T-cell (primary cell): ENCODE measurements around the gene PAPSS2. TPM values are rescaled to one million over a fixed set of nuclear protein-coding genes. Genes with fewer than 3 reads are reported as not detected.

Experiments
- ATAC-seq, 4 experiments: fragments of 200-7000 bp in 3 of 4; fragments of 150-1000 bp in 1 of 4; cut with Tn5 transposase; replicated peaks in 1 of 4; 1 replicate in 3 of 4; 2 replicates in 1 of 4; pipeline ENCODE4 v1.10.0; 2021; ENCODE audit warnings: moderate library complexity in 3 of 4, mild to moderate bottlenecking in 2 of 4, moderate number of reproducible peaks in 1 of 4
- CTCF ChIA-PET, 2 donors: fragments of 300-600 bp; sonication (Branson Sonifier 250); formaldehyde crosslinking; loops; one replicate each; lab custom pipeline; 2022; ENCODE audit warnings: antibody characterized with exemption in 2 of 2; lab: Charles Lee
- POLR2A ChIA-PET, 2 donors: fragments of 300-600 bp; sonication (Branson Sonifier 250); formaldehyde crosslinking; loops; one replicate each; lab custom pipeline; 2022; ENCODE audit warnings: antibody characterized with exemption in 2 of 2; lab: Charles Lee
- DNase-seq, 35 experiments: peaks; one replicate each; pipeline versions ENCODE4 v3.0.0 to v3.0.0-alpha.2; 2013 to 2023
- H3K27ac ChIP-seq: one replicate; pipeline ENCODE4 v1.5.1; 2013; ENCODE audit warnings: low read length
- H3K27me3 ChIP-seq, 2 experiments: replicated peaks in 1 of 2; 1 replicate in 1 of 2; 2 replicates in 1 of 2; pipeline versions ENCODE4 v1.6.1 to v1.7.0; 2013; ENCODE audit warnings: low read length in 1 of 2, mixed read lengths in 1 of 2; ENCODE audit not compliant: control insufficient read depth in 2 of 2, insufficient read depth in 2 of 2; ENCODE audit errors: extremely low read depth in 1 of 2
- H3K36me3 ChIP-seq, 2 donors: 1 replicate in 1 of 2; 2 replicates in 1 of 2; pipeline versions ENCODE4 v1.6.1 to v1.7.0; 2013; ENCODE audit warnings: low read length in 1 of 2; ENCODE audit not compliant: control insufficient read depth in 2 of 2, insufficient read depth in 1 of 2; ENCODE audit errors: extremely low read depth in 1 of 2
- H3K4me1 ChIP-seq, 2 experiments: 1 replicate in 1 of 2; 2 replicates in 1 of 2; pipeline versions ENCODE4 v1.6.1 to v1.7.0; 2013; ENCODE audit warnings: low read length in 2 of 2, mixed read lengths in 1 of 2; ENCODE audit not compliant: insufficient read depth in 2 of 2, control insufficient read depth in 1 of 2; ENCODE audit errors: extremely low read depth in 1 of 2
- H3K4me3 ChIP-seq, 2 donors: 1 replicate in 1 of 2; 2 replicates in 1 of 2; pipeline versions ENCODE4 v1.5.1 to v1.7.0; 2013; ENCODE audit warnings: mild to moderate bottlenecking in 2 of 2, low read length in 1 of 2, moderate library complexity in 1 of 2; ENCODE audit not compliant: control insufficient read depth in 1 of 2; ENCODE audit errors: extremely low read depth in 1 of 2
- H3K9me3 ChIP-seq: 2 replicates; pipeline ENCODE4 v1.7.0; 2013
- H3K27ac Mint-ChIP-seq, 2 donors: one replicate each; pipeline ENCODE4 v1.8.0; 2020 to 2021; ENCODE audit warnings: mild to moderate bottlenecking in 2 of 2, mixed read lengths in 2 of 2
- H3K27me3 Mint-ChIP-seq, 2 donors: one replicate each; pipeline ENCODE4 v1.8.0; 2021 to 2022; ENCODE audit warnings: mixed read lengths in 2 of 2
- H3K36me3 Mint-ChIP-seq: one replicate; pipeline ENCODE4 v1.8.0; 2021; ENCODE audit warnings: mixed read lengths
- H3K4me1 Mint-ChIP-seq, 3 donors: one replicate each; pipeline ENCODE4 v1.8.0; 2020 to 2022; ENCODE audit warnings: mixed read lengths in 3 of 3, mild to moderate bottlenecking in 1 of 3
- H3K4me3 Mint-ChIP-seq, 3 donors: one replicate each; pipeline ENCODE4 v1.8.0; 2020 to 2022; ENCODE audit warnings: mild to moderate bottlenecking in 3 of 3, mixed read lengths in 3 of 3, moderate library complexity in 3 of 3
- H3K9me3 Mint-ChIP-seq, 3 donors: one replicate each; pipeline ENCODE4 v1.8.0; 2020 to 2022; ENCODE audit warnings: mixed read lengths in 3 of 3
- WGBS: methylation state at CpG from one replicate; pipeline ENCODE4 v1.1.5; 2013; ENCODE audit warnings: missing lambda C conversion rate; ENCODE audit not compliant: insufficient coverage; 5-methylcytosine and 5-hydroxymethylcytosine counted together
- total RNA-seq, 35 experiments: library from RNA in 6 of 35; stranded (reverse) in 6 of 35; fragments of 120-200 nt in 1 of 35; gene quantifications; one replicate each; pipeline versions ENCODE4 v1.2.1 to v1.2.4 and lab custom pipeline; 2013 to 2026

The PAPSS2 gene
- total RNA-seq, 5 donors from 2014 or later (not counting 1 experiment from before 2014, with no cell fraction given): 0.35 to 1.8 (median 0.61) TPM; not detected in 2

DNA sequence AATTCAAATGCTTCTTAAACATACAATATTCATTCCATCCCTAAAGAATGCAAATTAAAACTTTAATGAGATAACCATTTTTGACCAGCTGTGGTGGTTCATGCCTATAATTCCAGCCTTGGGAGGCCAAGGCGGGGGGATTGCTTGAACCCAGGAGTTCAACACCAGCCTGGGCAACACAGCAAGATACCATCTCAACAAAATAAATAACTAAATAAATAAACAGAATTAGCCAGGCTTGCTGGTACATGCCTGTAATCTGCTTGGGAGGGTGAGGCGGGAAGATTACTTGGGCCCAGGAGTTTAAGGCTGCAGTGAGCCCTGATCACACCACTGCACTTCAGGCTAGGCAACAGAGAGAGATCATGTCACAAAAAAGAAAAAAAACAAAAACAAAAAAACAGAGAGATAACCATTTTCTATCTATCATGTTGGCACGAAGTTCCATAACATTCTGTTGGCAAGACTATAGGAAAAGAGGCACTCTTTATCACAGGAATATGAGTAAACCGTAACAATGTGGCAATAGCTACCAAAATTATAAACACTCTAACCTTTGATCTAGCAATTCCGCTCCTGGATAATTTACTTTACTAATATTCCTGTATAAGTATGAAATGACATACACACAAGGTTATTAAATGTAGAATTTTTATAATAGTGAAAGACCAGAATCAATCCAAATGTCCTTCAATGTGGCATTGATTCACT lies 106.1 kb downstream of the PAPSS2 start:
- Histone ChIP-seq H3K27me3 (no peaks in the 10 kb centered on the region), H3K9me3 (no peaks in the 10 kb centered on the region), H3K4me1 (no peaks in the 10 kb centered on the region), H3K27ac (no peak overlapping the region), H3K4me3 (no peak overlapping the region), H3K36me3 (peaks cover 9 to 48% of the 10 kb centered on the region in 2 donors)
- H3K27ac Mint-ChIP-seq: no peak overlapping the region
- DNase-seq (no peak), ATAC-seq (no peak)
- CTCF ChIA-PET: no interaction called here
- H3K27me3 Mint-ChIP-seq: no peaks in the 10 kb centered on the region
- H3K4me3 Mint-ChIP-seq: no peak overlapping the region
- peaks cover 52% of the 10 kb centered on the region for H3K36me3 Mint-ChIP-seq
- no peaks in the 10 kb centered on the region for H3K9me3 Mint-ChIP-seq
- no CpG with 5 or more reads among the region's 5 CpGs for WGBS
- H3K4me1 Mint-ChIP-seq: peaks cover 0 to 5% (median 5%) of the 10 kb centered on the region in 3 donors
- POLR2A ChIA-PET: no interaction called here

DNA sequence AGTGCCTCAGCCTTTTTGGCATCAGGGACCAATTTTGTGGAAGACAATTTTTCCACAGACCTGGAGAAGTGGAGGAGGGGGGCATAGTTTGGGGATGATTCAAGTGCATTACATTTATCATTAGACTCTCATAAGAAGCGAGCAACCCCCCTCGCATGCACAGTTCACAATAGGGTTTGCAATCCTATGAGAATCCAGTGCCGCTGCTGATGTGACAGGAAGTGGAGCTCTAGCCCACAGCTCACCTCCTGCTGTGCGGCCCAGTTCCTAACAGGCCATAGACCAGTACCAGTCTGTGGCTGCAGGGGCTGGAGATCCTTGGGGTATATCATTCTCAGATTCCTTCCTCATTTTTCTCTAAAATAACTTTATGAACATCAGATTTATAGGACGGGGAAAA lies 107.6 kb downstream of the PAPSS2 start:
- ATAC-seq: no peak
- H3K36me3 Mint-ChIP-seq: peaks cover 47% of the 10 kb centered on the region

DNA sequence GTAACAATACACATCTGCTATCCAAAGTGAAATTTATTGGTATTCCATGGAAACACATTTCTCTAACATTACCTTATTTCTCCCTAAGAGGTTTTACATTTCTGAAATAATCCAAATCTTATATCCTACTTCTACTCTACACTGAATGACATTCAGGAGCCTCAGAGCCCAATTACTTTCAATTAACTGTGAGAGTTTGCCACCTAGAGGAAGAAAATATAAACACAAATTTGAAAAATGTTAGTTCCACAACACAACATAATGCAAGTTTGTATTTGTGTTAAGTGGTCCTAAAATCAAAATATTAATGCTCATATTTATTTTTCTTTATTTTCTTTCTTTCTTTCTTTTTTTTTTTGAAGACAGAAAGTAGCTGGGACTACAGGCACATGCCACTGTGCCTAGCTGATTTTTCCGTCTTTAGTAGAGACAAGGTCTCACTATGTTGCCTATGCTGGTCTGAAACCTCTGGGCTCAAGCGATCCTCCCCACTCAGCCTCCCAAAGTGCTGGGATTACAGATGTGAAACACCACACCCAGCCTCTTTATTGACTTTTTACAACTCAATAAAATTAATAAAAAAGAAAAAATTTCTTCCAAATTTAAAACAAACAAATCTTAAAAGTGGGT lies 112.3 kb downstream of the PAPSS2 start:
- no peaks in the 10 kb centered on the region for H3K9me3 Mint-ChIP-seq
- H3K9me3 ChIP-seq: no peaks in the 10 kb centered on the region
- no peaks in the 10 kb centered on the region for H3K4me1 ChIP-seq
- no peak overlapping the region for H3K27ac Mint-ChIP-seq
- ChIA-PET CTCF (interaction anchor here in 1 of 2 donors (1.1 kb wide), 1 partner anchor 115 kb away, joined by 5 read pairs; no protein-coding TSS in a partner anchor), POLR2A (interaction anchor here in 1 of 2 donors (0.6 kb wide), 1 partner anchor 700 kb away, joined by 4 read pairs; no protein-coding TSS in a partner anchor)
- WGBS: no CpG with 5 or more reads among the region's 2 CpGs
- H3K4me1 Mint-ChIP-seq: peaks cover 0 to 2% (median 2%) of the 10 kb centered on the region in 3 donors
- H3K36me3 Mint-ChIP-seq: peaks cover 42% of the 10 kb centered on the region
- no peak overlapping the region for H3K27ac ChIP-seq
- DNase-seq: peak in 1 of 35 experiments; percentile 32
- H3K27me3 Mint-ChIP-seq: no peaks in the 10 kb centered on the region
- ATAC-seq: no peak
- no peak overlapping the region for H3K4me3 Mint-ChIP-seq
- H3K27me3 ChIP-seq: no peaks in the 10 kb centered on the region
- peaks cover 13 to 44% of the 10 kb centered on the region in 2 donors for H3K36me3 ChIP-seq
- no peak overlapping the region for H3K4me3 ChIP-seq

More for the DNA sequence above, 107.6 kb downstream of the PAPSS2 start:
- H3K4me1 ChIP-seq: no peaks in the 10 kb centered on the region
- peak overlapping the region in 1 of 2 donors; percentile 52 for H3K27ac Mint-ChIP-seq
- WGBS: 80% methylated on average over 2 of the region's 5 CpGs
- peaks cover 9 to 49% of the 10 kb centered on the region in 2 donors for H3K36me3 ChIP-seq
- H3K9me3 Mint-ChIP-seq: no peaks in the 10 kb centered on the region
- DNase-seq: no peak
- ChIA-PET POLR2A (no interaction called here), CTCF (interaction anchor here in 1 of 2 donors (0.6 kb wide), 1 partner anchor 233 kb away, joined by 7 read pairs; no protein-coding TSS in a partner anchor)
- H3K27ac ChIP-seq: no peak overlapping the region
- H3K27me3 Mint-ChIP-seq: no peaks in the 10 kb centered on the region
- H3K4me1 Mint-ChIP-seq: peaks cover 0 to under 1% (median under 1%) of the 10 kb centered on the region in 3 donors
- no peak overlapping the region for H3K4me3 Mint-ChIP-seq
- H3K27me3 ChIP-seq: no peaks in the 10 kb centered on the region
- H3K9me3 ChIP-seq: no peaks in the 10 kb centered on the region
- no peak overlapping the region for H3K4me3 ChIP-seq

DNA sequence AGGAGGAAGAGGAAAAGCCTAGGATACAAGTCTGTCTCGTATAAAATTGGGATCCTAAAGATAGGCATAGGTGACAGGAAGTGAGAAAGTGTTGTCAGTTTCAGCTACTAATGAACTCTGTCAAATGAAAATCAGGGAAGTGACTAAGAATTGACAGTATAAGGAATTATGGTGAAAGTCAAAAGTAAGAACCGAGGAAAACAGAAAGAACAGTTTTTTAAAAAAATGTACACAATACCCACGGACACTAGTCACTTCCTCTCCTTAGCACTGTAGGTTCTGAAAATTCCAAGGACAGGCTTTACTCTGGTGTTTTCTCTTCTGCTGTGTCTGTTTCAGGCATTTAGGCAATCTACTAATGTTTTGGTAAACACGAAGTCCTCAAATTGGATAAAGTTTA lies 116.1 kb downstream of the PAPSS2 start:
- H3K27me3 ChIP-seq: no peaks in the 10 kb centered on the region
- no peaks in the 10 kb centered on the region for H3K9me3 Mint-ChIP-seq
- H3K9me3 ChIP-seq: no peaks in the 10 kb centered on the region
- peak overlapping the region; percentile 21 to 81 for H3K27ac Mint-ChIP-seq
- H3K4me3 Mint-ChIP-seq: no peak overlapping the region
- 67% methylated on average over 1 of the region's 4 CpGs for WGBS
- no peak overlapping the region for H3K4me3 ChIP-seq
- H3K27me3 Mint-ChIP-seq: no peaks in the 10 kb centered on the region
- CTCF ChIA-PET: interaction anchor here in 1 of 2 donors (0.7 kb wide), 2 partner anchors 8 to 167 kb away, joined by 3 to 7 read pairs; no protein-coding TSS in a partner anchor
- POLR2A ChIA-PET: interaction anchor here (0.6 to 0.7 kb wide), 6 partner anchors 22 to 1380 kb away, joined by 3 to 15 read pairs (median 4); no protein-coding TSS in a partner anchor
- H3K27ac ChIP-seq: no peak overlapping the region
- ATAC-seq: no peak
- H3K36me3 Mint-ChIP-seq: peaks cover 32% of the 10 kb centered on the region
- peaks cover 0 to 3% (median 2%) of the 10 kb centered on the region in 3 donors for H3K4me1 Mint-ChIP-seq
- no peak for DNase-seq
- H3K4me1 ChIP-seq: no peaks in the 10 kb centered on the region
- peaks cover 4 to 35% of the 10 kb centered on the region in 2 donors for H3K36me3 ChIP-seq

DNA sequence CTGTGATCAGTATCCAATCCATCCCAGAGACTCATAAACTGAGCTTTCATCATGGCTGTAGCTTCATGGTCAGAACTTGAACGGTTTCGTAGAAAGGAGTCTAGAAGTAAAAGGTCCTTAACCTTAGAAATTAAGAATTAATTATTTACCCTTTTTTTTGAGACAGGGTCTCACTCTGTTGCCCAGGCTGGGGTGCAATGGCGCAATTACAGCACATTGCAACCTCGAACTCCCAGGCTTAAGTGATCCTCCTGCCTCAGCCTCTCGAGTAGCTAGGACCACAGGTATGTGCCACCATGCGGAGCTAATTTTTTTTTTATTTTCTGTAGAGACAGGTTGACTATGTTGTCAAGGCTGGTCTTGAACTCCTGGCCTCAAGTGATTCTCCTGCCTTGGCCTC lies 116.7 kb downstream of the PAPSS2 start:
- H3K36me3 ChIP-seq: peaks cover 4 to 35% of the 10 kb centered on the region in 2 donors

DNA sequence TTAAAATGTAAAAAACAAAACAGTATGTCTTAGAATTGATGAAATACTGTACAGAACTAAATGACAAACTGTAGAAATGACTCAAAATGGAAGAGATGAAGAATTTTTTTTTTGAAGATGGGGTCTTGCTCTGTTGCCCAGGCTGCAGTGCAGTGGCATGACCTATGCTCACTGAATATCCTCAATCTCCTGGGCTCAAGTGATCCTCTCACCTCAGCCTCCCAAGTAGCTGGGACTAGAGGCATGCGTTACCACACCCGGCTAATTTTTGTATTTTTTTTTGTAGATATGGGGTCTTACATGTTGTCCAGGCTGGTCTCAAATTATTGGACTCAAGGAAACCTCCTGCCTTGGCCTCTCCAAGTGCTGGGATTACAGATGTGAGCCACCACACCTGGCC lies 121.9 kb downstream of the PAPSS2 start:
- peaks cover 0 to 40% of the 10 kb centered on the region in 2 donors for H3K36me3 ChIP-seq
- H3K4me1 Mint-ChIP-seq: peaks cover 16 to 19% (median 17%) of the 10 kb centered on the region in 3 donors
- no peak overlapping the region for H3K4me3 ChIP-seq
- POLR2A ChIA-PET: no interaction called here
- CTCF ChIA-PET: no interaction called here
- H3K27ac Mint-ChIP-seq: no peak overlapping the region
- peaks cover 49% of the 10 kb centered on the region for H3K36me3 Mint-ChIP-seq
- no peaks in the 10 kb centered on the region for H3K9me3 ChIP-seq
- no peaks in the 10 kb centered on the region for H3K4me1 ChIP-seq
- WGBS: no CpG with 5 or more reads among the region's 2 CpGs
- DNase-seq: no peak
- ATAC-seq: no peak
- H3K27me3 ChIP-seq: no peaks in the 10 kb centered on the region
- H3K4me3 Mint-ChIP-seq: no peak overlapping the region
- no peaks in the 10 kb centered on the region for H3K9me3 Mint-ChIP-seq
- no peaks in the 10 kb centered on the region for H3K27me3 Mint-ChIP-seq
- no peak overlapping the region for H3K27ac ChIP-seq

More for the DNA sequence above, 116.7 kb downstream of the PAPSS2 start:
- no peak overlapping the region for H3K27ac ChIP-seq
- H3K4me1 ChIP-seq: no peaks in the 10 kb centered on the region
- no peaks in the 10 kb centered on the region for H3K9me3 ChIP-seq
- Mint-ChIP-seq H3K36me3 (peaks cover 36% of the 10 kb centered on the region), H3K27ac (no peak overlapping the region), H3K4me1 (peaks cover 0 to 6% (median 2%) of the 10 kb centered on the region in 3 donors), H3K27me3 (no peaks in the 10 kb centered on the region), H3K9me3 (no peaks in the 10 kb centered on the region), H3K4me3 (no peak overlapping the region)
- DNase-seq (no peak), ATAC-seq (no peak)
- CTCF ChIA-PET: interaction anchor here in 1 of 2 donors (1.0 kb wide), 1 partner anchor 27 kb away, joined by 3 read pairs; no protein-coding TSS in a partner anchor
- no peaks in the 10 kb centered on the region for H3K27me3 ChIP-seq
- WGBS: 94% methylated on average over 2 of the region's 6 CpGs
- H3K4me3 ChIP-seq: no peak overlapping the region
- POLR2A ChIA-PET: interaction anchor here in 1 of 2 donors (0.6 kb wide), 1 partner anchor 75 kb away, joined by 3 read pairs; no protein-coding TSS in a partner anchor
